Body of pancreas (tissue), 4 donors: ENCODE measurements around the gene SP2. TPM values are rescaled to one million over a fixed set of nuclear protein-coding genes. Genes with fewer than 3 reads are reported as not detected.

Experiments
- ATAC-seq: fragments of 150-250 bp; one replicate; pipeline ENCODE4 v1.9.1; 2016
- DNase-seq, 4 donors: peaks; one replicate each; pipeline ENCODE4 v3.0.0-alpha.2; 2019
- H3K27ac ChIP-seq, 4 donors: fragments of 200-600 bp; sonication (generic); 1 replicate in 3 of 4; 2 replicates in 1 of 4; pipeline versions ENCODE4 v1.5.1 to v1.6.1; 2016 to 2019; ENCODE audit warnings: mild to moderate bottlenecking in 1 of 4, mixed read lengths in 1 of 4, moderate library complexity in 1 of 4
- H3K27me3 ChIP-seq, 2 donors: fragments of 200-600 bp; sonication (generic); one replicate each; pipeline ENCODE4 v1.6.0; 2016; ENCODE audit warnings: mild to moderate bottlenecking in 1 of 2
- H3K36me3 ChIP-seq, 2 donors: fragments of 200-600 bp; sonication (generic); replicated peaks in 1 of 2; 2 replicates each; pipeline ENCODE4 v1.5.1; 2016; ENCODE audit warnings: low read depth in 2 of 2; ENCODE audit not compliant: insufficient read depth in 1 of 2
- H3K4me1 ChIP-seq: fragments of 200-600 bp; sonication (generic); one replicate; pipeline ENCODE4 v1.6.0; 2016
- H3K4me3 ChIP-seq, 2 donors: fragments of 200-600 bp; sonication (generic); 1 replicate in 1 of 2; 2 replicates in 1 of 2; pipeline ENCODE4 v1.5.1; 2016 to 2019
- H3K9me3 ChIP-seq, 3 donors: fragments of 200-600 bp; sonication (generic); 1 replicate in 2 of 3; 2 replicates in 1 of 3; pipeline ENCODE4 v1.5.1; 2016
- CTCF ChIP-seq, 7 experiments: fragments of 450-650 bp in 4 of 7; fragments of 200-600 bp in 3 of 7; sonication (generic) in 3 of 7; IDR thresholded peaks; one replicate each; pipeline ENCODE4 v1.5.1; 2016 to 2019; ENCODE audit warnings: antibody characterized with exemption in 7 of 7
- POLR2A ChIP-seq, 3 donors: fragments of 450-650 bp; IDR thresholded peaks; one replicate each; pipeline ENCODE4 v1.6.1; 2016; ENCODE audit warnings: antibody characterized with exemption in 3 of 3, mild to moderate bottlenecking in 2 of 3
- WGBS, 2 donors: methylation state at CpG; one replicate each; pipeline ENCODE4 v1.1.5; 2017; 5-methylcytosine and 5-hydroxymethylcytosine counted together
- intact Hi-C: fragments of 100-400 bp; cut with DNase I; formaldehyde crosslinking; loops from one replicate; pipeline ENCODE4 v1.15.1; 2023
- total RNA-seq, 2 donors: library from RNA; depleted of rRNA; stranded (reverse); fragments of >200 nt; gene quantifications; one replicate each; pipeline ENCODE4 v1.1.0, GENCODE V29; 2016

The SP2 gene
- total RNA-seq, 2 donors from 2014 or later, result 4.7 to 6.3 TPM

GRCh38 chr17:47879028-47879585 is 16.9 kb upstream of the SP2 start:
- Histone ChIP-seq H3K9me3 (no peaks in the 10 kb centered on the region), H3K36me3 (no peaks in the 10 kb centered on the region), H3K4me1 (no peaks in the 10 kb centered on the region), H3K27ac (no peak overlapping the region), H3K27me3 (no peaks in the 10 kb centered on the region), H3K4me3 (no peak overlapping the region)
- intact Hi-C loops, result no loop called here
- TF ChIP-seq POLR2A (IDR thresholded peaks at IDR 0.05) (no peak), CTCF (IDR thresholded peaks at IDR 0.05) (no peak)
- 64 to 68% methylated on average over 2 of the region's 2 CpGs for WGBS, 2 donors
- DNase-seq (no peak), ATAC-seq (no peak)

GRCh38 chr17:47879776-47880454 is 16.1 kb upstream of the SP2 start:
- no peaks in the 10 kb centered on the region for H3K27me3 ChIP-seq
- no peak for DNase-seq
- intact Hi-C loops, result no loop called here

GRCh38 chr17:47882247-47882646 is 13.8 kb upstream of the SP2 start:
- intact Hi-C loops, result no loop called here

More at GRCh38 chr17:47879776-47880454, 16.1 kb upstream of the SP2 start:
- Histone ChIP-seq H3K27ac (no peak overlapping the region), H3K36me3 (no peaks in the 10 kb centered on the region), H3K4me3 (no peak overlapping the region), H3K4me1 (no peaks in the 10 kb centered on the region), H3K9me3 (no peaks in the 10 kb centered on the region)
- no peak for TF ChIP-seq POLR2A (IDR thresholded peaks at IDR 0.05)
- no peak for TF ChIP-seq CTCF (IDR thresholded peaks at IDR 0.05)
- ATAC-seq, result no peak
- WGBS, 2 donors, result 74 to 77% methylated on average over 7 to 8 of the region's 8 CpGs

GRCh38 chr17:47882695-47883588 is 13.1 kb upstream of the SP2 start:
- Histone ChIP-seq H3K36me3 (no peaks in the 10 kb centered on the region), H3K4me3 (no peak overlapping the region), H3K27ac (no peak overlapping the region), H3K27me3 (no peaks in the 10 kb centered on the region), H3K4me1 (no peaks in the 10 kb centered on the region), H3K9me3 (no peaks in the 10 kb centered on the region)
- ATAC-seq (no peak), DNase-seq (no peak)
- 80 to 81% methylated on average over 8 to 9 of the region's 9 CpGs for WGBS, 2 donors
- intact Hi-C loops, result no loop called here
- no peak for TF ChIP-seq POLR2A (IDR thresholded peaks at IDR 0.05)
- TF ChIP-seq CTCF (IDR thresholded peaks at IDR 0.05), result no peak

More at GRCh38 chr17:47882247-47882646, 13.8 kb upstream of the SP2 start:
- Histone ChIP-seq H3K27me3 (no peaks in the 10 kb centered on the region), H3K36me3 (no peaks in the 10 kb centered on the region), H3K27ac (no peak overlapping the region), H3K4me1 (no peaks in the 10 kb centered on the region), H3K4me3 (no peak overlapping the region), H3K9me3 (no peaks in the 10 kb centered on the region)
- 32 to 45% methylated on average over 7 of the region's 7 CpGs for WGBS, 2 donors
- TF ChIP-seq POLR2A (IDR thresholded peaks at IDR 0.05), result no peak
- no peak for TF ChIP-seq CTCF (IDR thresholded peaks at IDR 0.05)
- ATAC-seq (no peak), DNase-seq (no peak)
